B cell (primary cell): ENCODE results near the gene TESMIN.

Experiments used
- CTCF ChIP-seq: fragments of 200-600 bp; IDR thresholded peaks from one replicate; pipeline ENCODE4 v1.8.0; 2022; ENCODE audit warnings: antibody characterized with exemption, mild to moderate bottlenecking
- EZH2 ChIP-seq: IDR thresholded peaks from 2 replicates; pipeline ENCODE4 v1.6.1; 2012; ENCODE audit warnings: borderline replicate concordance, low read depth, mild to moderate bottlenecking, moderate library complexity, low read length; ENCODE audit not compliant: insufficient read depth, poor library complexity, severe bottlenecking

GRCh38 chr11:68683536-68684384 is 67.6 kb downstream of the TESMIN start:
- TF ChIP-seq EZH2 = no peak
- TF ChIP-seq CTCF = no peak
